A549 (cell line): ENCODE measurements around the gene AMDHD1. TPM values are rescaled to one million over a fixed set of nuclear protein-coding genes. Genes with fewer than 3 reads are reported as not detected.

Experiments used
- ATAC-seq, 2 experiments: fragments of 200-7000 bp in 1 of 2; fragments of >200 bp in 1 of 2; cut with Nextera tagmentation in 1 of 2; cut with Tn5 transposase in 1 of 2; 3 replicates each; pipeline versions ENCODE4 v1.8.0 to v1.9.1; 2018 to 2020; ENCODE audit warnings: mild to moderate bottlenecking in 1 of 2, moderate library complexity in 1 of 2
- CTCF ChIA-PET: fragments of 300-600 bp; sonication (Branson Sonifier 250); formaldehyde crosslinking; extraction: SDS; loops from one replicate; lab custom pipeline; 2021; ENCODE audit warnings: antibody characterized with exemption, inconsistent platforms; lab: Yijun Ruan, JAX
- POLR2A ChIA-PET: fragments of 350-600 bp; formaldehyde crosslinking; extraction: SDS; loops from one replicate; lab custom pipeline; 2021; ENCODE audit warnings: antibody characterized with exemption, inconsistent platforms; lab: Yijun Ruan, JAX
- DNase-seq, 2 experiments: peaks; one replicate each; pipeline versions ENCODE4 v3.0.0 to v3.0.0-alpha.2; 2011 to 2016; ENCODE audit warnings: low read depth in 1 of 2, low spot score in 1 of 2
- FAIRE-seq: peaks from 2 replicates; lab custom pipeline; 2011; peaks lifted over from hg19 to GRCh38; lab: Jason Lieb, UNC
- H3K27ac ChIP-seq, 2 experiments: fragments of >200 bp; sonication (Bioruptor Twin); formaldehyde crosslinking; 3 replicates each; pipeline ENCODE4 v1.5.1; 2016 to 2017
- H3K4me1 ChIP-seq: fragments of >200 bp; sonication (Bioruptor Twin); formaldehyde crosslinking; 3 replicates; pipeline ENCODE4 v1.6.1; 2016
- H3K4me2 ChIP-seq: fragments of >200 bp; sonication (Bioruptor Twin); formaldehyde crosslinking; 3 replicates; pipeline ENCODE4 v1.6.1; 2016
- H3K4me3 ChIP-seq: fragments of >200 bp; sonication (Bioruptor Twin); formaldehyde crosslinking; 3 replicates; pipeline ENCODE4 v1.5.1; 2016
- H3K9me3 ChIP-seq: fragments of >200 bp; sonication (Bioruptor Twin); formaldehyde crosslinking; 3 replicates; pipeline ENCODE4 v1.6.1; 2016
- BHLHE40 ChIP-seq: IDR thresholded peaks from 2 replicates; pipeline ENCODE4 v1.6.1; 2012; ENCODE audit warnings: low read depth, low read length, inconsistent platforms
- CBX8 ChIP-seq: fragments of 200-600 bp; sonication (generic); IDR thresholded peaks from 2 replicates; pipeline ENCODE4 v1.6.1; 2016
- CEBPB ChIP-seq, 2 experiments: fragments of >200 bp in 1 of 2; sonication (Bioruptor Twin) in 1 of 2; formaldehyde crosslinking in 1 of 2; IDR thresholded peaks; 2 replicates each; pipeline ENCODE4 v1.6.1; 2012 to 2016
- ELK1 ChIP-seq: fragments of 150-350 bp; IDR thresholded peaks from 2 replicates; pipeline ENCODE4 v1.6.1; 2014; ENCODE audit warnings: low read depth, mild to moderate bottlenecking, low read length
- FOSB ChIP-seq: fragments of 250-450 bp; sonication (Bioruptor Pico); IDR thresholded peaks from 2 replicates; pipeline ENCODE4 v1.5.0; 2020; ENCODE audit warnings: mild to moderate bottlenecking, moderate library complexity
- GATA3 ChIP-seq: IDR thresholded peaks from 2 replicates; pipeline ENCODE4 v1.6.1; 2012; ENCODE audit warnings: borderline replicate concordance
- HEYL ChIP-seq: fragments of 250-450 bp; sonication (Bioruptor Pico); IDR thresholded peaks from 2 replicates; pipeline ENCODE4 v1.8.0; 2021; ENCODE audit warnings: mild to moderate bottlenecking, moderate library complexity
- HMGXB4 ChIP-seq: fragments of 250-450 bp; sonication (Bioruptor Pico); IDR thresholded peaks from 2 replicates; pipeline ENCODE4 v1.5.0; 2021; ENCODE audit warnings: mild to moderate bottlenecking, moderate library complexity, borderline replicate concordance
- HOXA7 ChIP-seq: fragments of 250-450 bp; sonication (Bioruptor Pico); IDR thresholded peaks from 2 replicates; pipeline ENCODE4 v1.5.0; 2020; ENCODE audit warnings: mild to moderate bottlenecking, moderate library complexity
- JUNB ChIP-seq: fragments of >200 bp; sonication (Bioruptor Twin); formaldehyde crosslinking; IDR thresholded peaks from 2 replicates; pipeline ENCODE4 v1.6.1; 2016
- MAFK ChIP-seq: fragments of 450-650 bp; IDR thresholded peaks from 2 replicates; pipeline ENCODE4 v1.6.1; 2014; ENCODE audit not compliant: partially characterized antibody
- MAZ ChIP-seq: fragments of 150-350 bp; IDR thresholded peaks from 2 replicates; pipeline ENCODE4 v1.6.1; 2014; ENCODE audit warnings: antibody characterized with exemption, low read depth, low read length, borderline replicate concordance
- RCOR1 ChIP-seq: fragments of 150-350 bp; IDR thresholded peaks from 2 replicates; pipeline ENCODE4 v1.6.1; 2014; ENCODE audit warnings: antibody characterized with exemption, low read length, low read depth
- REST ChIP-seq: fragments of 200-600 bp; sonication (generic); IDR thresholded peaks from 2 replicates; pipeline ENCODE4 v1.6.1; 2016; ENCODE audit warnings: antibody characterized with exemption, mild to moderate bottlenecking, moderate library complexity
- RFX5 ChIP-seq: fragments of 450-650 bp; IDR thresholded peaks from 2 replicates; pipeline ENCODE4 v1.7.1; 2014; ENCODE audit warnings: antibody characterized with exemption, mild to moderate bottlenecking, moderate library complexity
- SMC3 ChIP-seq: fragments of >200 bp; sonication (Bioruptor Twin); formaldehyde crosslinking; IDR thresholded peaks from 3 replicates; pipeline ENCODE4 v1.6.1; 2018; ENCODE audit warnings: inconsistent platforms
- SREBF2 ChIP-seq: fragments of 450-650 bp; IDR thresholded peaks from 2 replicates; pipeline ENCODE4 v1.6.1; 2014; ENCODE audit warnings: mild to moderate bottlenecking, moderate library complexity
- TFCP2L1 ChIP-seq: fragments of 250-450 bp; sonication (Bioruptor Pico); IDR thresholded peaks from 2 replicates; pipeline ENCODE4 v1.5.0; 2021; ENCODE audit warnings: mild to moderate bottlenecking
- USF2 ChIP-seq: fragments of 450-650 bp; IDR thresholded peaks from 2 replicates; pipeline ENCODE4 v1.6.1; 2014; ENCODE audit warnings: antibody characterized with exemption
- ZFP36 ChIP-seq: fragments of 450-650 bp; IDR thresholded peaks from 2 replicates; pipeline ENCODE4 v1.6.1; 2014; ENCODE audit warnings: borderline replicate concordance; ENCODE audit not compliant: partially characterized antibody
- WGBS: methylation state at CpG from one replicate; pipeline ENCODE4 v1.1.6; 2017; ENCODE audit errors: missing lambda C conversion rate; 5-methylcytosine and 5-hydroxymethylcytosine counted together
- polyA plus RNA-seq, 4 experiments: library from polyadenylated mRNA; depleted of rRNA in 3 of 4; stranded (reverse); fragments of >200 nt; fragmentation: RNase III in 1 of 4; extraction: RNeasy Plus Mini Kit Qiagen cat#74134 plus additional on column Dnase treatment in 1 of 4; gene quantifications; 2 replicates in 3 of 4; 3 replicates in 1 of 4; pipeline ENCODE4 v1.2.3, GENCODE V29; 2011 to 2017
- TF ChIP-seq, protein P1 (sequence below): fragments of >200 bp; sonication (Bioruptor Twin); formaldehyde crosslinking; IDR thresholded peaks from 2 replicates; pipeline ENCODE4 v1.6.1; 2016
- TF ChIP-seq, protein P2 (sequence below): fragments of >200 bp; sonication (Bioruptor Twin); formaldehyde crosslinking; IDR thresholded peaks from 3 replicates; pipeline ENCODE4 v1.5.1; 2016

The AMDHD1 gene
- polyA plus RNA-seq, 2 of the 4 experiments (the other 2 are of a cell fraction) = 4.1 to 7.7 TPM

- Histone ChIP-seq H3K4me1 (peaks cover 27% of the 10 kb centered on the region; the same call in 2 of the 3 replicates), H3K27ac (peak within 1 kb of the TSS in 1 of 2 experiments; percentile 32; a peak in 1 of 6 replicates), H3K4me2 (peak within 1 kb of the TSS; percentile 33; the same call in 2 of the 3 replicates), H3K4me3 (no peak within 1 kb of the TSS), H3K9me3 (no peaks in the 10 kb centered on the region)
- DNase-seq (peak in 1 of 2 experiments; percentile 29), FAIRE-seq (no peak), ATAC-seq (no peak)
- WGBS = 34% methylated on average over 7 of the region's 7 CpGs
- ChIA-PET CTCF (interaction anchor here (0.6 to 6.5 kb wide), 2 partner anchors 28 to 79 kb away, joined by 3 to 44 read pairs; no protein-coding TSS in a partner anchor), POLR2A (no interaction called here)
- TF ChIP-seq, protein P1, sequence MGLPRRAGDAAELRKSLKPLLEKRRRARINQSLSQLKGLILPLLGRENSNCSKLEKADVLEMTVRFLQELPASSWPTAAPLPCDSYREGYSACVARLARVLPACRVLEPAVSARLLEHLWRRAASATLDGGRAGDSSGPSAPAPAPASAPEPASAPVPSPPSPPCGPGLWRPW = peak; percentile 50; the same call in 1 of the 2 replicates
- no peak for TF ChIP-seq USF2
- TF ChIP-seq CEBPB (IDR thresholded peaks at IDR 0.05) = peak; percentile 66 to 80
- no peak for TF ChIP-seq RFX5
Observed at GRCh38 chr12:95996034-95996658, 53.0 kb downstream of the AMDHD1 start, which contains the start of gene HAL. Gene HAL, minus strand, starts transcription at chr12:95996344. Its CDS starts 434 bp downstream, at chr12:95995910.

DNA sequence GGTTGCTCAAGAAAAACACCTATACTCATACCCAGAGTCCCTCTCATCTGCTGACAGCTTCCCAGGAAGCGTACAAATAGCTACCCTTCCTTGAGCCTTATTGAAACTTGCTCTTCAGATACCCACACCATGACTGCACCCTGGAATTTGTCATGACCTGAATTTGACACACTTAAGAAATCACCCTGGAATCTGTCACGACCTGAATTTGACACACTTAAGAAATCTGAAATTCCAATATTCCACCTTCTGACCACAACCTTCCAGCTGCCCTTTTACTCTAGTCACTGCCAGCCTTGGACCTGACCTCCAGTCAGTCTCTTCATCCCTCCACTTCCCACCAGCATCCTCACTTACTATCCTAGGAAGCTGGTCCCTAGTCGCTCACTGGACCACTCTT is 54.1 kb downstream of the AMDHD1 start:
- ChIA-PET POLR2A (no interaction called here), CTCF (interaction anchor here (0.7 to 6.5 kb wide), 3 partner anchors 9 to 80 kb away, joined by 3 to 44 read pairs (median 18); no protein-coding TSS in a partner anchor)
- H3K4me3 ChIP-seq = no peak overlapping the region
- no peak overlapping the region for H3K4me2 ChIP-seq
- no peak for TF ChIP-seq MAFK
- TF ChIP-seq JUNB = no peak
- TF ChIP-seq BHLHE40 = no peak
- no peak for TF ChIP-seq RCOR1
- TF ChIP-seq GATA3 = no peak
- TF ChIP-seq ELK1 = no peak
- H3K9me3 ChIP-seq = no peaks in the 10 kb centered on the region
- DNase-seq (no peak), ATAC-seq (no peak), FAIRE-seq (no peak)
- H3K4me1 ChIP-seq = peaks cover 27% of the 10 kb centered on the region; the same call in 2 of the 3 replicates
- no peak overlapping the region; a peak in 1 of 6 replicates for H3K27ac ChIP-seq
- WGBS = 76% methylated on average over 3 of the region's 3 CpGs

GRCh38 chr12:95997911-95998510 is 54.9 kb downstream of the AMDHD1 start:
- no peak overlapping the region; the same call in 2 of the 3 replicates for H3K4me2 ChIP-seq
- 74% methylated on average over 5 of the region's 5 CpGs for WGBS
- peaks cover 27% of the 10 kb centered on the region; the same call in 2 of the 3 replicates for H3K4me1 ChIP-seq
- H3K9me3 ChIP-seq = no peaks in the 10 kb centered on the region
- POLR2A ChIA-PET = interaction anchor here (1.3 to 1.5 kb wide), 2 partner anchors 37 to 55 kb away, joined by 3 to 7 read pairs; partner anchors contain the start of genes AMDHD1, CCDC38 and LTA4H
- CTCF ChIA-PET = interaction anchor here (0.9 to 6.5 kb wide), 18 partner anchors 10 to 433 kb away, joined by 3 to 44 read pairs (median 4); partner anchors contain the start of genes AMDHD1 and LTA4H
- FAIRE-seq (no peak), DNase-seq (no peak), ATAC-seq (peak in 1 of 2 experiments; percentile 20; a peak in 3 of 6 replicates)
- H3K4me3 ChIP-seq = no peak overlapping the region
- H3K27ac ChIP-seq = no peak overlapping the region
- TF ChIP-seq HMGXB4 (CRISPR knock-in tag) = no peak
- TF ChIP-seq ZFP36 = no peak
- TF ChIP-seq HEYL (CRISPR knock-in tag) = no peak
- TF ChIP-seq FOSB (CRISPR knock-in tag) = no peak
- TF ChIP-seq SREBF2 = no peak
- TF ChIP-seq CBX8 = no peak
- TF ChIP-seq HOXA7 (CRISPR knock-in tag) = no peak
- no peak for TF ChIP-seq TFCP2L1 (CRISPR knock-in tag)
- no peak for TF ChIP-seq REST
- TF ChIP-seq MAZ = no peak
- TF ChIP-seq CEBPB (IDR thresholded peaks at IDR 0.05) = no peak
- TF ChIP-seq SMC3 = no peak
- TF ChIP-seq, protein P2, sequence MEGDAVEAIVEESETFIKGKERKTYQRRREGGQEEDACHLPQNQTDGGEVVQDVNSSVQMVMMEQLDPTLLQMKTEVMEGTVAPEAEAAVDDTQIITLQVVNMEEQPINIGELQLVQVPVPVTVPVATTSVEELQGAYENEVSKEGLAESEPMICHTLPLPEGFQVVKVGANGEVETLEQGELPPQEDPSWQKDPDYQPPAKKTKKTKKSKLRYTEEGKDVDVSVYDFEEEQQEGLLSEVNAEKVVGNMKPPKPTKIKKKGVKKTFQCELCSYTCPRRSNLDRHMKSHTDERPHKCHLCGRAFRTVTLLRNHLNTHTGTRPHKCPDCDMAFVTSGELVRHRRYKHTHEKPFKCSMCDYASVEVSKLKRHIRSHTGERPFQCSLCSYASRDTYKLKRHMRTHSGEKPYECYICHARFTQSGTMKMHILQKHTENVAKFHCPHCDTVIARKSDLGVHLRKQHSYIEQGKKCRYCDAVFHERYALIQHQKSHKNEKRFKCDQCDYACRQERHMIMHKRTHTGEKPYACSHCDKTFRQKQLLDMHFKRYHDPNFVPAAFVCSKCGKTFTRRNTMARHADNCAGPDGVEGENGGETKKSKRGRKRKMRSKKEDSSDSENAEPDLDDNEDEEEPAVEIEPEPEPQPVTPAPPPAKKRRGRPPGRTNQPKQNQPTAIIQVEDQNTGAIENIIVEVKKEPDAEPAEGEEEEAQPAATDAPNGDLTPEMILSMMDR = no peak
